HG02678 (cell line): ENCODE results near the gene GALP.
"Not testable (repeated sequence)": the region's sequence is repeated elsewhere in the genome, so short reads cannot be mapped to it uniquely, and the experiment has no call there.

Source experiments
- ATAC-seq: cut with Tn5 transposase; IDR thresholded peaks from one replicate; pipeline ENCODE4 v1.9.1; 2021; ENCODE audit warnings: mild to moderate bottlenecking, moderate library complexity; ENCODE audit not compliant: unreplicated experiment

Gene GALP

GRCh38 chr19:56177564-56178243, 1.9 kb downstream of the GALP start:
- ATAC-seq, result no peak

DNA sequence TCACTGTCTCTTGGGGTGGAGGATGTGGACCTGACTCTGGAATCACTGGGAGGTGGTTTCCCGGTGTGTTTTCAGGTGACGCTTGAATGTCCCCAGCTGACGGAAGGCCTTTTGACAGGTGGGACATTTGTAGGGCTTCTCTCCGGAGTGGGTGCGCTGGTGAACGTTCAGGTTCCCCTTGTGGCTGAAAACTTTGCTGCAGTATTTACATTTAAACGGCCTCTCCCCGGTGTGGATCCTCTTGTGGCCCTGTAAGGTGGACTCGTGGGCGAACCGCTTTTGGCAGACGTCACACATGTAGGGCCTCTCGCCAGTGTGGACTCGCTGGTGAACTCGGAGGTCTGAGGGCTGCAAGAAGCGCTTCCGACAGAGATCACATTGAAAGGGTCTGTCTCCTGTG, 14.0 kb downstream of the GALP start:
- ATAC-seq, result no peak

GRCh38 chr19:56191115-56191514, 15.3 kb downstream of the GALP start:
- no peak for ATAC-seq

GRCh38 chr19:56191711-56192110, 15.9 kb downstream of the GALP start:
- ATAC-seq, result no peak

DNA sequence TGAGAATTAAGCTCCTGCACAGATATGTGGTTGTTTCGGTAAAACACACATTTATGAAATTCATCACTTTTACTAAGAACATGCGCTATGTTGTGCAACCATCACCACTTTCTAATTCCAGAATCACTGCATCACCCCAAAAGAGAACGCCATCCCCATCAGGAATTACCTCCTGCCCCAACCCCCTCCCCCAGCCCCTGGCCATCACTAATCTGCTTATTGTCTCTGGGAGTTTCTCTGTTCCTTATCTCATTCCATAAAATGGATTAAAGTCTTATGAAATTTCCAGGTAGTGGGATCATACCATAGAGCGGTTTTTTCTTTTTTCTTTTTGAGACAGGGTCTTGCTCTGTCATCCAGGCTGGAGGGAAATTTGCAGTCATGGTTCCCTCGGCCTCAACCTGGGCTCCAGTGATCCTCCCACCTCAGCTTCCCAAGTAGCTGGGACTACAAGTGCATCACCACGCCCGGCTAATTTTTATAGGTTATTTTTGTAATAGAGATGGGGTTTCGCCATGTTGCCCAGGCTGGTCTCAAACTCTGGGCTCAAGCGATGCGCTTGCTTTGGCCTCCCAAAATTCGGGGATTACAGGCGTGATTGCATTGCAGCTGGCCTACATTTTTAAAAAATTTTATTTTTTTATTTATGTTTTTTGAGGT, 18.3 kb downstream of the GALP start:
- no peak for ATAC-seq

GRCh38 chr19:56197646-56198045, 21.8 kb downstream of the GALP start, which contains the start of gene ZSCAN5B:
TSS of gene ZSCAN5B (minus strand) at chr19:56197783. CDS start at chr19:56193052, 4,731 bp downstream.
- ATAC-seq, result not testable (repeated sequence)

DNA sequence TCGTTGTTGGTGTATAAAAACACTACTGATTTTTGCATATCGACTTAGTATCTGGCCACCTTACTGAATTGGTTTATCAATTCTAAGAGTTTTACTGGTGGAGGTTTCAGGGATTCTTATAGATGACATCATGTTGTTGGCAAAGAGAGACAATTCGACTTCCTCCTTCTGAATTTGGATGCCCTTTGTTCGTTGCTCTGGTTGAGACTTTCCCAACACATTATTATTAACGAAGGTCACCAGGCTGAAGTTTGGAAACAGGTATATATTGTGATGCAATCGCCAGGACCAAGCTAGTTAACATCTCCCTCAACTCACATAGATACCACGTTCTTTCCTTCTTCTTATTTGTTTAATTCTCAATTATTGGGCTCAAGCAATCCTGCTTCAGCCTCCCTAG, 23.9 kb downstream of the GALP start:
- ATAC-seq, result no peak

- no peak for ATAC-seq
Measured at GRCh38 chr19:56201973-56202372, 26.2 kb downstream of the GALP start, which contains the start of gene ZSCAN5C. TSS of gene ZSCAN5C (plus strand) at chr19:56202273. CDS start at chr19:56205914, 3,641 bp downstream.

DNA sequence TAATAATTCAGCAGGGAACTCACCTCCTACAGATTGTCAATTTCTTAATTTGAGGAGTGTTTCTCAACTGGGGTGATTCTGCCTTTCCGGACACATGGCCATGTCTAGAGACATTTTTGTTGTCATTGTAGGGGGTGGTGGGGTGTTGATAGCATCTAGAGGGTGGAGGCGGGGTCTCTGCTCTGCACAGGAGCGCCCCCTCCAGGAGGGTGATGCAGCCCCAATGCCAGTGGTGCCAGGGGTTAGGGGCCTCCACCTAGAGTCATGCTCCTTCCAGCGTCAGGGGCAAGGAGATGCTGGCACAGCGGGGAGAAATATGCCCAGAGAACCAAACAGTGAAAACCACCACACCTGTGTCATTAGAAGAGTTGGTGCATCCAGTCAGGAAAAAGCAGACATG, 31.8 kb downstream of the GALP start:
- ATAC-seq, result not testable (repeated sequence)

- ATAC-seq, result no peak
Measured at GRCh38 chr19:56209091-56209490, 33.3 kb downstream of the GALP start.

DNA sequence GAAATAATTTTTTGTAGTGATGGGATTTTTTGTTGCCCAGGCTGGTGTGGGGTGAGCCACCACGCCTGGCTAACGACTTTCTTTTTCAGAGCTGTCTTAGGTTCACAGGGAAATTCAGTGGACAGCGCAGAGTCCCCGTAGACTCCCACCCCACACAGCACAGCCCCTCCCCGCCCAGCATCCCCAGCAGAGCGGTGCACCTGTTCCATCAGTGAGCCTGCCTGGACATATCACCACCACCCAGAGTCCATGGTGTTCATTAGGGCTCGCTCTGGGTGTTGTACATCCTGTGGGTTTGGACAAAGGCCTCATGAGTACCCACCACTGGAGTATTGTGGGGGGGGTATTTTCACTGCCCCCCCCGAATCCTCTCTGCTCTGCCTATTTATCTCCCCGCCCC, 34.2 kb downstream of the GALP start:
- ATAC-seq, result not testable (repeated sequence)

DNA sequence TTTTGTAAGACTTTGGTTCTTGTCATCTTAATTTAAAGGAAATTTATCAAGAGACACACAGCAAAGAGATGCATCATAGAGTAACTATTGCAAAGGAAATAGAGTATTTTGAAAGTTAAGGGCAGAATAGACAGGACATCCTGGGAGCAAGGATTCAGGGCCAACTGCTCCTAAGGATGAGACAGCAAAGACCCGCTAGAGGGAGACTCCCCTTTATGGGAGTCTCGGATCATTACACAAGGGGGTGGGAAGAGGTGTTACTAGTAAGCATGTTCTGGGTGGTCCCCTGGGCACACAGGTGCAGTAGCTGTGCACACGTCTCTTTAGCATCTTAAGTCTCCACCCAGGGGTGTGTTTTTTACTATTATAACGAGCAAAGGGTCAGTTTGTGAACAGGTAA, 35.9 kb downstream of the GALP start:
- no peak for ATAC-seq

- ATAC-seq, result no peak
Measured at GRCh38 chr19:56217039-56217949, 41.5 kb downstream of the GALP start.

DNA sequence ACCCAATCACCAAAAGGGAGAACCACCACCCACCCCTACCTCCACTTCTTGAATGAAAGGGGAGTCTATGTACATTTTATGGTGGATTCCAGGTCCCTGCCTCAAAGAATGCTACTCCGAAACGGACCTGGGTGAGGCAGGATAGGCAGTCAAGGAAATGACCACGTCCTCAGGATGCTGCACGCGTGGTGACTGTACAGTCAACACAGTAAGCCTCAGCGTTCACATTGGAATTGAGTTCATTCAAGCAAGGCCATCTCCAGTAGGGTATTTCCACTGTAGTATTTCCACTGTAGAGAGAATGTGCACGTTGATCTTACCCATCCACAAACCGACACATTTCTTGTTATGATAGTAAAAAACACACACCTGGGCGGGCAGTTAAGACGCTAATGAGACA, 43.2 kb downstream of the GALP start:
- no peak for ATAC-seq

GRCh38 chr19:56221442-56221841, 45.6 kb downstream of the GALP start:
- ATAC-seq, result not testable (repeated sequence)

GRCh38 chr19:56221851-56222250, 46.0 kb downstream of the GALP start:
- no peak for ATAC-seq

DNA sequence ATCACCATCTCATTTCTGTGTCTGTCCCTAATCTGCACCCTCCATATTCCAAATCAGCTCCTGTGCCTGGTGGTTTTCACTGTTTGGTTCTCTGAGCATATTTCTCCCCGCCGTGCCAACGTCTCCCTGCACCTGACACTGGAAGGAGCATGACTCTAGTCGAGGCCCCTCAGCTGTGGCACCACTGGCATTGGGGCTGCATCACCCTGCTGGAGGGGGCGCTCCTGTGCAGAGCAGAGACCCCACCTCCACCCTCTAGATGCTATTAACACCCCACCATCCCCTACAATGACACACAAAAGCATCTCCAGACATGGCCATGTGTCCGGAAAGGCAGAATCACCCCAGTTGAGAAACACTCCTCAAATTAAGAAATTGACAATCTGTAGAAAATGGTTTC, 47.1 kb downstream of the GALP start:
- ATAC-seq, result no peak

- ATAC-seq, result no peak
Measured at GRCh38 chr19:56223481-56223880, 47.7 kb downstream of the GALP start.
